Panc1 (cell line): Measurements from ENCODE around the gene ATP1B2.

Experiments
- CTCF ChIP-seq: fragments of 450-650 bp; IDR thresholded peaks from 2 replicates; pipeline ENCODE4 v1.5.1; 2017; ENCODE audit warnings: mild to moderate bottlenecking
- REST ChIP-seq, 2 experiments: IDR thresholded peaks; 2 replicates each; pipeline ENCODE4 v1.6.1; 2011 to 2012; ENCODE audit warnings: low read depth in 2 of 2, control low read depth in 1 of 2, low read length in 1 of 2, mild to moderate bottlenecking in 1 of 2, moderate library complexity in 1 of 2; ENCODE audit not compliant: insufficient read depth in 1 of 2
- SIN3A ChIP-seq: IDR thresholded peaks from 2 replicates; pipeline ENCODE4 v1.6.1; 2012; ENCODE audit warnings: low read depth, mild to moderate bottlenecking, low read length, moderate library complexity, borderline replicate concordance; ENCODE audit not compliant: insufficient read depth

GRCh38 chr17:7676533-7676932 is 25.8 kb downstream of the ATP1B2 start:
- TF ChIP-seq CTCF (no peak), SIN3A (no peak), REST (IDR thresholded peaks at IDR 0.05; ENCODE audit: insufficient read depth in 1 of 2, low read depth in 2 of 2, low read length in 1 of 2) (no peak)
